ENCODE results near the gene GABRB3. TPM values are rescaled to one million over a fixed set of nuclear protein-coding genes. Genes with fewer than 3 reads are reported as not detected.

GABRB3 gene
- total and polyA plus RNA-seq, 4 donors = 0.09 to 1.2 (median 0.50) TPM

GRCh38 chr15:26673445-26673844 lies 99.4 kb downstream of the GABRB3 start:
- no peak overlapping the region for H3K27ac ChIP-seq (ENCODE audit: low read depth in 1 of 2, low read length in 2 of 2)
- H3K27me3 ChIP-seq (ENCODE audit: control insufficient read depth in 4 of 4, insufficient read depth in 4 of 4, low read length in 3 of 4) = peaks cover 0 to 3% (median 0%) of the 10 kb centered on the region in 4 donors
- 73% methylated on average over 5 of the region's 5 CpGs for WGBS
- H3K9me3 ChIP-seq (ENCODE audit: control insufficient read depth in 4 of 4, low read length in 3 of 4) = peaks cover 0 to 4% (median 0%) of the 10 kb centered on the region in 4 donors
- H3K36me3 ChIP-seq (ENCODE audit: control insufficient read depth in 4 of 4, insufficient read depth in 3 of 4, low read depth in 1 of 4, low read length in 3 of 4) = no peaks in the 10 kb centered on the region
- no peak overlapping the region for H3K9ac ChIP-seq (ENCODE audit: low read depth in 1 of 2, low read length in 2 of 2)
- no peaks in the 10 kb centered on the region for H3K4me1 ChIP-seq (ENCODE audit: control insufficient read depth in 4 of 4, insufficient read depth in 4 of 4, low read length in 3 of 4)
- no peak overlapping the region for H3K4me3 ChIP-seq (ENCODE audit: low read depth in 1 of 3, low read length in 3 of 3)
- no peak for DNase-seq (ENCODE audit: low spot score)
- TF ChIP-seq GABPA (IDR thresholded peaks at IDR 0.05 in 1 of 2, conservative IDR thresholded peaks at IDR 0.05 in 1 of 2) = no peak
- TF ChIP-seq SP1 (IDR thresholded peaks at IDR 0.05) = no peak
- no peak for TF ChIP-seq FOXA1 (IDR thresholded peaks at IDR 0.05)
- no peak for TF ChIP-seq TAF1 (conservative IDR thresholded peaks at IDR 0.05)
- TF ChIP-seq RAD21 (IDR thresholded peaks at IDR 0.05) = no peak
- TF ChIP-seq YY1 (IDR thresholded peaks at IDR 0.05) = no peak
- no peak for TF ChIP-seq NR2F2 (IDR thresholded peaks at IDR 0.05)
- no peak for TF ChIP-seq EGR1 (IDR thresholded peaks at IDR 0.05; ENCODE audit: low read depth in 2 of 2)
- no peak for TF ChIP-seq CTCF (IDR thresholded peaks at IDR 0.05; ENCODE audit: low read depth, low read length, missing input control)
- no peak for TF ChIP-seq HNF4G (IDR thresholded peaks at IDR 0.05)
- TF ChIP-seq ZBTB33 (IDR thresholded peaks at IDR 0.05) = no peak
- TF ChIP-seq HNF4A (conservative IDR thresholded peaks at IDR 0.05) = no peak
- no peak for TF ChIP-seq ATF3 (IDR thresholded peaks at IDR 0.05)
- no peak for TF ChIP-seq JUND (IDR thresholded peaks at IDR 0.05)
- no peak for TF ChIP-seq FOXA2 (IDR thresholded peaks at IDR 0.05)
- no peak for TF ChIP-seq MAX (IDR thresholded peaks at IDR 0.05)
- TF ChIP-seq REST (IDR thresholded peaks at IDR 0.05) = no peak

- H3K9ac ChIP-seq (ENCODE audit: low read depth in 1 of 2, low read length in 2 of 2) = no peak overlapping the region
- H3K27ac ChIP-seq (ENCODE audit: low read depth in 1 of 2, low read length in 2 of 2) = no peak overlapping the region
- no peaks in the 10 kb centered on the region for H3K36me3 ChIP-seq (ENCODE audit: control insufficient read depth in 4 of 4, insufficient read depth in 3 of 4, low read depth in 1 of 4, low read length in 3 of 4)
- H3K27me3 ChIP-seq (ENCODE audit: control insufficient read depth in 4 of 4, insufficient read depth in 4 of 4, low read length in 3 of 4) = peaks cover 0 to 3% (median 0%) of the 10 kb centered on the region in 4 donors
- TF ChIP-seq FOXA1 (IDR thresholded peaks at IDR 0.05) = no peak
- no peak for TF ChIP-seq YY1 (IDR thresholded peaks at IDR 0.05)
- TF ChIP-seq ATF3 (IDR thresholded peaks at IDR 0.05) = no peak
- no peak for TF ChIP-seq ZBTB33 (IDR thresholded peaks at IDR 0.05)
- TF ChIP-seq GABPA (IDR thresholded peaks at IDR 0.05 in 1 of 2, conservative IDR thresholded peaks at IDR 0.05 in 1 of 2) = no peak
- TF ChIP-seq MAX (IDR thresholded peaks at IDR 0.05) = no peak
- no peak for TF ChIP-seq HNF4G (IDR thresholded peaks at IDR 0.05)
- no peak for TF ChIP-seq TAF1 (conservative IDR thresholded peaks at IDR 0.05)
- TF ChIP-seq JUND (IDR thresholded peaks at IDR 0.05) = no peak
- TF ChIP-seq RAD21 (IDR thresholded peaks at IDR 0.05) = no peak
- TF ChIP-seq RXRA (IDR thresholded peaks at IDR 0.05) = no peak
- H3K9me3 ChIP-seq (ENCODE audit: control insufficient read depth in 4 of 4, low read length in 3 of 4) = peaks cover 0 to 4% (median 0%) of the 10 kb centered on the region in 4 donors
- no peak for DNase-seq (ENCODE audit: low spot score)
- no peaks in the 10 kb centered on the region for H3K4me1 ChIP-seq (ENCODE audit: control insufficient read depth in 4 of 4, insufficient read depth in 4 of 4, low read length in 3 of 4)
- WGBS = 63% methylated on average over 32 of the region's 32 CpGs
- H3K4me3 ChIP-seq (ENCODE audit: low read depth in 1 of 3, low read length in 3 of 3) = no peak overlapping the region
Observed at GRCh38 chr15:26670116-26670515, 102.8 kb downstream of the GABRB3 start.
